ENCODE results near the gene TMEM238.
"Not testable (repeated sequence)": the region's sequence is repeated elsewhere in the genome, so short reads cannot be mapped to it uniquely, and the experiment has no call there.

TMEM238 gene

GRCh38 chr19:55336101-55336500, 48.0 kb downstream of the TMEM238 start:
- no peak for DNase-seq

DNA sequence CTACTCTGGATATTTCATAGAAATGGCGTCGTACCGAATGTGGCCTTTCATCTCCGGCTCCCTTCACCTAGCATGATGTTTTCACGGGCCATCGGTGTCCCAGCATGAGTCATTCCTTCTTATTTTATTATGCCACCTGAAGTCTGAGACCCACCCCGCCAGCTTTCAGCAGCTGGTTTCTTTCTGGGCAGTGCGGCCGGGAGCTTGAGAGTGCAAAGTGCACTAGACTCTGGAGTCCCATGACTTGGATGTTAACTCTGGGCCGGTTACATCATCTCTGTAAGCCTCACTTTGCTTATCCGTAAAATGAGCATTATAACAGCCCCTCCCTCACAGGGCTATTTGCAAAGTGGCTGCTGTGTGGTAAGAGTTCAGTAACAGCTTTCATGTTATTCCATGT, 50.2 kb downstream of the TMEM238 start:
- no peak for DNase-seq

GRCh38 chr19:55329791-55330190, 54.3 kb downstream of the TMEM238 start:
- not testable (repeated sequence) for DNase-seq
